ENCODE measurements around the gene VAX1.
"Not testable (repeated sequence)": the region's sequence is repeated elsewhere in the genome, so short reads cannot be mapped to it uniquely, and the experiment has no call there.

Gene VAX1

GRCh38 chr10:117134306-117135025 lies 3.6 kb downstream of the VAX1 start:
- DNase-seq, result no peak

- no peak for DNase-seq
Observed at GRCh38 chr10:117134056-117134305, 4.1 kb downstream of the VAX1 start.

GRCh38 chr10:117133273-117134055 lies 4.6 kb downstream of the VAX1 start:
- no peak for DNase-seq

GRCh38 chr10:117132751-117133231 lies 5.3 kb downstream of the VAX1 start:
- no peak for DNase-seq

GRCh38 chr10:117131376-117132327 lies 6.4 kb downstream of the VAX1 start:
- no peak for DNase-seq

GRCh38 chr10:117130862-117131375 lies 7.2 kb downstream of the VAX1 start:
- no peak for DNase-seq

GRCh38 chr10:117130346-117130745 lies 7.7 kb downstream of the VAX1 start:
- no peak for DNase-seq

- DNase-seq, result not testable (repeated sequence)
Observed at GRCh38 chr10:117126645-117127044, 11.4 kb downstream of the VAX1 start.

GRCh38 chr10:117126034-117126433 lies 12.0 kb downstream of the VAX1 start:
- DNase-seq, result no peak

- no peak for DNase-seq
Observed at GRCh38 chr10:117112220-117112619, 25.9 kb downstream of the VAX1 start.

- DNase-seq, result no peak
Observed at GRCh38 chr10:117107238-117107637, 30.8 kb downstream of the VAX1 start.

- no peak for DNase-seq
Observed at GRCh38 chr10:117096599-117097201, 41.4 kb downstream of the VAX1 start.

- DNase-seq, result no peak
Observed at GRCh38 chr10:117094856-117095255, 43.2 kb downstream of the VAX1 start.

- no peak for DNase-seq
Observed at GRCh38 chr10:117092386-117092785, 45.7 kb downstream of the VAX1 start.

- DNase-seq, result no peak
Observed at GRCh38 chr10:117090834-117091233, 47.2 kb downstream of the VAX1 start.

- DNase-seq, result no peak
Observed at GRCh38 chr10:117087521-117087920, 50.5 kb downstream of the VAX1 start.

GRCh38 chr10:117086546-117086945 lies 51.5 kb downstream of the VAX1 start:
- no peak for DNase-seq

- not testable (repeated sequence) for DNase-seq
Observed at GRCh38 chr10:117084421-117085246, 53.4 kb downstream of the VAX1 start.

Data from NCI-H1092 treated with DMSO at 0.1 percent for 48 hours (cell line).